22Rv1 (cell line): Measurements from ENCODE around the gene NET1.

ENCODE experiments used
- H3K27ac ChIP-seq: fragments of 450-650 bp; 2 replicates; pipeline ENCODE4 v1.5.1; 2017
- ZFX ChIP-seq: fragments of 450-650 bp; IDR thresholded peaks from 2 replicates; pipeline ENCODE4 v1.6.1; 2017; ENCODE audit warnings: antibody characterized with exemption, borderline replicate concordance
- TF ChIP-seq, protein P1 (sequence below): fragments of 450-650 bp; IDR thresholded peaks from 2 replicates; pipeline ENCODE4 v1.5.1; 2017; ENCODE audit warnings: mild to moderate bottlenecking

NET1 gene

GRCh38 chr10:5496261-5497250, 84.2 kb downstream of the NET1 start:
- H3K27ac ChIP-seq = no peak overlapping the region
- no peak for TF ChIP-seq ZFX
- TF ChIP-seq, protein P1, sequence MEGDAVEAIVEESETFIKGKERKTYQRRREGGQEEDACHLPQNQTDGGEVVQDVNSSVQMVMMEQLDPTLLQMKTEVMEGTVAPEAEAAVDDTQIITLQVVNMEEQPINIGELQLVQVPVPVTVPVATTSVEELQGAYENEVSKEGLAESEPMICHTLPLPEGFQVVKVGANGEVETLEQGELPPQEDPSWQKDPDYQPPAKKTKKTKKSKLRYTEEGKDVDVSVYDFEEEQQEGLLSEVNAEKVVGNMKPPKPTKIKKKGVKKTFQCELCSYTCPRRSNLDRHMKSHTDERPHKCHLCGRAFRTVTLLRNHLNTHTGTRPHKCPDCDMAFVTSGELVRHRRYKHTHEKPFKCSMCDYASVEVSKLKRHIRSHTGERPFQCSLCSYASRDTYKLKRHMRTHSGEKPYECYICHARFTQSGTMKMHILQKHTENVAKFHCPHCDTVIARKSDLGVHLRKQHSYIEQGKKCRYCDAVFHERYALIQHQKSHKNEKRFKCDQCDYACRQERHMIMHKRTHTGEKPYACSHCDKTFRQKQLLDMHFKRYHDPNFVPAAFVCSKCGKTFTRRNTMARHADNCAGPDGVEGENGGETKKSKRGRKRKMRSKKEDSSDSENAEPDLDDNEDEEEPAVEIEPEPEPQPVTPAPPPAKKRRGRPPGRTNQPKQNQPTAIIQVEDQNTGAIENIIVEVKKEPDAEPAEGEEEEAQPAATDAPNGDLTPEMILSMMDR = no peak

DNA sequence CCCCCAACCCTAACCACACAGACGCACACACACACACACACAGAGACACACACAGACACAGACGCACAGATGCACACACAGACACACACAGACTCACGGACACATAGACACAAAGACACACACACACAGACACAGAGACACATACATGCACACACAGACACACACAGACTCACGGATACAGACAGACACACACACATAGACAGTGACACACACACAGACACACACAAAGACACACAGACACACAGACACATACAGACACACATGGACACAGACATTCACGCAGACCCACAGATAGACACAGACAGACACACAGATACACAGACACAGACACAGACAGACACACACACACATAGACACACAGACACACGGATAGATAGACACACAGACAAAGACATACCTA, 84.9 kb downstream of the NET1 start:
- H3K27ac ChIP-seq = no peak overlapping the region
- TF ChIP-seq ZFX = no peak
- TF ChIP-seq, protein P1 = no peak

DNA sequence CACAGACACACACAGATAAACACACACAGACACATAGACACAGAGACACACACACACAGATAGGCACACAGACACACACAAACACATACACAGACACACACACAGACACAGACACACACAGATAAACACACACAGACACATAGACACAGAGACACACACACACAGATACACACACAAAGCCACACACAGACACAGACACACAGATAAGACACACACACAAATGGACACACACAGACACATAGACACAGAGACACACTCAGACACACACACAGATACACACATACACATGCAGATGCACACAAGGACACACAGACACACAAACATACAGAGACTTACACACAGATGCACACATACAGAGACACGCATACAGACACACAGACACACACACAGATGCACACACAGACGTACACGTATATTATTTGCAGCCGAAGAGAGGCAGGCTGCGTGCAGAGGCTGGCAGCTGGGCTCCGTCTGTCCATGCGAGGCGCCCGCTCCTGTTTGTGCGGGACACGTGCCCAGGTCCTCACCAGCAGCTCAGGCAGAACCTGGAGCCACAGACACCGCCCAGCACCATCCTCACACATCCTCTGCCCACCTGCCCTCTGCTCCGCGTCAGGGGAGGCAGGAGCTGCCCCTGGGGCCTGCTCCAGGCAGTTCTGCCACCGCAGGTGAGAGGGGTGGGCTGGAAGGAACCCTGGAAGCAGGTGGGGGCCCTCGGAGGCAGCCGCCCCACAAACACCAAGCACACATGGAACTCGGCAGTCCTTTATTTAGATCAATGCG, 85.8 kb downstream of the NET1 start:
- no peak overlapping the region for H3K27ac ChIP-seq
- TF ChIP-seq ZFX = no peak
- TF ChIP-seq, protein P1 = no peak

- H3K27ac ChIP-seq = no peak overlapping the region
These were observed 86.6 kb downstream of the NET1 start for GRCh38 chr10:5498791-5499492.

DNA sequence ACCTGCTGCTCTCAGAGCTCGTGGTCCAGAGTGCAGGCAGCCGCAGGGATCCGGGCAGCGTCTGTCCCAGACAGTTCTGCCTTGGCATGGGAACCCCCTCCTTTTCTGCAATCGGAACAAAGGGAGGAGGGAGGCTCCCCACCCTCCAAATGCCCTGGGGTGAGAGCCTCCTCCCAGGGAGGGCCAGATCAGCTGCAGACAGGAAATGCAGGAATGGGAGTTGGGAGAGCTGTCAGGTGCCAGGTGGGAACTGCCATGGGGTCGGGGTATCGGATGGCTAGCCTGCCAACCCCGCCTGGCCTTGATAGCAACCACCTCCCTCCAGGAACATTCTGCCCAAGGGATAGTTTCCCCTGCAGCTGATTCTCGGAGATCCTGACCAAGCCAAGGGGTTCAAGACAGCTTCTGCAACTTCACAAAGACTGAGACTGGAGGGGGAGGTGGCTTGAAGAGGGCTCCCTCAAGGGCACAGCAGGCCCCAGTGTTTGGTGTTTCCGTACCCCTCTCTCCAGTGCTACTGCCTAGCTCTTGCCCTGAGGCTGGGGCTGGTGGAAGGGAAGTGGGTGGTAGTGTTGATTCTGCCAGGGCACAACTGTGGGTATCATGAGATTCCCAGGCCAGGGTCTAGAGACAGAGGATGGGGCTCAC, 87.3 kb downstream of the NET1 start, which contains the start of gene CALML5:
Gene CALML5 (minus strand): TSS at position 78 of the 648 bp plus-strand sequence. CDS start 132 bp downstream, outside the sequence.
- no peak for TF ChIP-seq ZFX
- TF ChIP-seq, protein P1 = no peak
- H3K27ac ChIP-seq = no peak within 1 kb of the TSS

More at GRCh38 chr10:5498791-5499492, 86.6 kb downstream of the NET1 start:
- TF ChIP-seq, protein P1 = no peak

GRCh38 chr10:5500162-5500670, 87.9 kb downstream of the NET1 start:
- TF ChIP-seq, protein P1 = no peak
- no peak for TF ChIP-seq ZFX
- H3K27ac ChIP-seq = no peak overlapping the region
